Activated CD8-positive, alpha-beta memory T cell treated with anti-CD3 and anti-CD28 coated beads, Interleukin-2, amount 50 U/mL, for 48 hours (primary cell): Measurements from ENCODE around the gene DSCAM.
"Not testable (repeated sequence)": the region's sequence is repeated elsewhere in the genome, so short reads cannot be mapped to it uniquely, and the experiment has no call there.

Experiments used
- DNase-seq: peaks from one replicate; pipeline ENCODE4 v3.0.0-alpha.2; 2020

Gene DSCAM, protein sequence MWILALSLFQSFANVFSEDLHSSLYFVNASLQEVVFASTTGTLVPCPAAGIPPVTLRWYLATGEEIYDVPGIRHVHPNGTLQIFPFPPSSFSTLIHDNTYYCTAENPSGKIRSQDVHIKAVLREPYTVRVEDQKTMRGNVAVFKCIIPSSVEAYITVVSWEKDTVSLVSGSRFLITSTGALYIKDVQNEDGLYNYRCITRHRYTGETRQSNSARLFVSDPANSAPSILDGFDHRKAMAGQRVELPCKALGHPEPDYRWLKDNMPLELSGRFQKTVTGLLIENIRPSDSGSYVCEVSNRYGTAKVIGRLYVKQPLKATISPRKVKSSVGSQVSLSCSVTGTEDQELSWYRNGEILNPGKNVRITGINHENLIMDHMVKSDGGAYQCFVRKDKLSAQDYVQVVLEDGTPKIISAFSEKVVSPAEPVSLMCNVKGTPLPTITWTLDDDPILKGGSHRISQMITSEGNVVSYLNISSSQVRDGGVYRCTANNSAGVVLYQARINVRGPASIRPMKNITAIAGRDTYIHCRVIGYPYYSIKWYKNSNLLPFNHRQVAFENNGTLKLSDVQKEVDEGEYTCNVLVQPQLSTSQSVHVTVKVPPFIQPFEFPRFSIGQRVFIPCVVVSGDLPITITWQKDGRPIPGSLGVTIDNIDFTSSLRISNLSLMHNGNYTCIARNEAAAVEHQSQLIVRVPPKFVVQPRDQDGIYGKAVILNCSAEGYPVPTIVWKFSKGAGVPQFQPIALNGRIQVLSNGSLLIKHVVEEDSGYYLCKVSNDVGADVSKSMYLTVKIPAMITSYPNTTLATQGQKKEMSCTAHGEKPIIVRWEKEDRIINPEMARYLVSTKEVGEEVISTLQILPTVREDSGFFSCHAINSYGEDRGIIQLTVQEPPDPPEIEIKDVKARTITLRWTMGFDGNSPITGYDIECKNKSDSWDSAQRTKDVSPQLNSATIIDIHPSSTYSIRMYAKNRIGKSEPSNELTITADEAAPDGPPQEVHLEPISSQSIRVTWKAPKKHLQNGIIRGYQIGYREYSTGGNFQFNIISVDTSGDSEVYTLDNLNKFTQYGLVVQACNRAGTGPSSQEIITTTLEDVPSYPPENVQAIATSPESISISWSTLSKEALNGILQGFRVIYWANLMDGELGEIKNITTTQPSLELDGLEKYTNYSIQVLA (N-terminal part only)

DNA sequence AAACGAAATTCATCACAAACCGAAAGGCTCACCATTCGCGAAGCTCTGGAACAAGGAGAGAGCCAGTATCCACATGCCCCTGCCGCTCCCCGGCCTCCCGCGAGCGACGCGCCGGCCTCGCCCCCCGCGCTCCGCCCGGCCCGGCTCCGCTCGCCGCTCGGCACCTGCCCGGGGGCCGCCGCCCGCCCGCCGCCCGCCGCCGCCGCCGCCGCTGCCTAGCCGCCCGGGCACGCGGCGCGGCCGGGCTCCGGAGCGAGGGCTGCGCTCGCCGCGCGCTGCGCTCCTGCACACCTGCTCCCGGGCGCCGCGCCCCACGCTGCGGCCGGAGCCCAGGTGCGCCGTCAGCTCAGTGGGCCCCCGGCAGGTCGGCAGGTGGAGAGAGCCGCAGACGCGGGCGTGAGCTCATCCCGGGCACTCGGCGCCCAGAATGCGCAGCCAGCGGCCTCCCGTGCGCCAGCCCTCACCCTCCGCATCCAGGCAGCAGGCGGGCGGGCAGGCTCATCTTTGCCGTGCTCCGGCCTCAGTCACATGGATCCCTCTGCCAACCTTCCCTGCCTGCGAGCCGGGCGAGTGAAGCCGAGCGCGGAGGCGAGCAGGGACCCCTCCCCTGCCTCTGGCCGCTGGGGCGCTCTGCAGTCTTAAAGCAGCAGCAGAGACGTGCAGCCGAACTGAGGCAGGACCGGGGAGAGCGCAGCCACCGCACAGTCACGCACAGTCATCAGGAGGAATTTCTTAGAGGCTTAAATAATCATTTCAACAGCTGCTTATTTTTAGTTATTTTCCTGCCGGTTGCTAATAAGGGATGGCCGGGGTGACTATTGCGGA lies at the start of gene DSCAM:
Gene DSCAM, minus strand, starts transcription at position 572 of the 825 bp plus-strand sequence. Its CDS starts 497 bp downstream, at position 75.
- DNase-seq, result no peak

DNA sequence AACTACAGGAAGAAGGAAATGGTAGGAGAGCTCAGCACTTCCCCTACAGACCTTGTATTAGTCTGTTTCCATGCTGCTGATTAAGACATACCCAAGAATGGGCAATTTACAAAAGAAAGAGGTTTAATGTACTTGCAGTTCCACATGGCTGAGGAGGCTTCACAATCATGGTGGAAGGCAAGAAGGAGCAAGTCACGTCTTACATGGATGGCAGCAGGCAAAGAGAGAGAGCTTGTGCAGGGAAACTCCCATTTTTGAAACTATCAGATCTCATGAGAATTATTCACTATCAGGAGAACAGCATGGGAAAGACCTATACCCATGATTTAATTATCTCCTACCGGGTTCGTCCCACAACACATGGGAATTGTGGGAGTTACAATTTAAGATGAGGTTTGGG lies 48.7 kb upstream of the DSCAM start:
- not testable (repeated sequence) for DNase-seq

DNA sequence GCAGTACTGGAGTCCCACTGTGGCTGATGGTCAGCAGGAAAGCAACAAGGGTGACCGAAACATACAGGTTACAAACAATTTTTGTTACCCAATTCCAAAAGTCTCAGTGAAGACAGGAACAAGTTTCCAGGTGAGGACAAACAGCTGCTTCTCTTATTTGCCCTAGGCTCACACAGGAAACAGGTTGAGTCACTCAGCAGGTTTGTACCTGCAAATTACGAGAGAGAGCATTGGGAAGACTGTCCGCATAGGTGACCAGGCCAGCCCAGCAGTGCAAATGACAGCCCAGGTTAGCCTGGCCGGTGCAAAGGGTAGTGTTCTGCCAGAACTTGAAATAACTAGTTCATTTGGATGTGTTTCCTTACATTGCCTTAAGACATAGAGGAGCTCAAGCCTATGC lies 40.0 kb upstream of the DSCAM start:
- no peak for DNase-seq

DNA sequence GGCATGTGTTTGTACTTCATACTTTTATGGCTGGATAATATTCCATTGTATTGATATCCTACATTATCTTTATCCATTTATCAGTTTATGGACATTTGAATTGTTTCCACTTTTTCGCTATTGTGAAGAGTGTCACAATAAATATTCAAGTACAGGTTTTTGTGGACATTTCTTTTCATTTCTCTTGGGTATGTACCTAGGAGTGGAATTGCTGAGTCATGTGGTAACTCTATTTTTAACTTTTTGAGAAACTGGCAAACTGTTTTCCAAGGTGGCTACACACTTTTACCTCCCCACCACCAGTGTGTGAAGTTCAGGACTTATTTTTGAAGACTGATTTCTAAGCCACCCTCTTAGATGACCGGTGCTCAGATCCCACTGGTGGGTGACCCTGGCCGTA lies 39.0 kb upstream of the DSCAM start:
- DNase-seq, result no peak

DNA sequence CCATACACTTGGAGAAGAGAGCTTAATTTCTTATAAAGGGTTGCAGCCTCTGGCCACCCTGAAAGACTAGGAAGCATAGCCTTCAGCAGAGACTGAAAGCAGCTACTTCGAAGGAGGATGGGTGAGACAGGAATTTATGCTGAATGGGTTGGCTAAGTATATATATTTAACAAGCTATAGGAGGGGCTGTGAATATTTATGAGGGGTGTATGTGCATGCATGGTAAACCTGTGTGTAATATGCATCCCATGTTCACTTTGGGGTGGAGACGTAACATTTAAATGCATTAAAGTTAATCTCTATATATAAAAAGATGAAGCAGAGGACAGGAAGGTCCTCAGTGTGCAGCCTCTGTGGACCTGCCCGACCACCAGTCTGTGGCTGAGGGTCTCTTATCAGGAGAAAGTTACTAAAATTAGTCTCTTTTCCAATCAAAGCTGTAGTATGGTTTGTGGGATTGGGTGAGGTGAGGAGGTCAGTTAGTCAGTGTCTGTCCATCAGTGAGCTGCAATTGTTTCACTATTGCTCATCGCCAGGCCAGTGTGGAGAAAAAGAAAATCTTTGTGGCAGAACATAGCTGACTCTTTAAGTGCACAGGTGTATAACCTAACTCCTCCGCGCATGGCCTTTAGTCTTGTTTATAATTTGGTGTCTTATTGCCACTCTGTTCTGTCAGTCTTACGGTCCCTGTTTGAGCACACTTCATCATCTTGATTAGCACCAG lies 35.4 kb upstream of the DSCAM start:
- no peak for DNase-seq

DNA sequence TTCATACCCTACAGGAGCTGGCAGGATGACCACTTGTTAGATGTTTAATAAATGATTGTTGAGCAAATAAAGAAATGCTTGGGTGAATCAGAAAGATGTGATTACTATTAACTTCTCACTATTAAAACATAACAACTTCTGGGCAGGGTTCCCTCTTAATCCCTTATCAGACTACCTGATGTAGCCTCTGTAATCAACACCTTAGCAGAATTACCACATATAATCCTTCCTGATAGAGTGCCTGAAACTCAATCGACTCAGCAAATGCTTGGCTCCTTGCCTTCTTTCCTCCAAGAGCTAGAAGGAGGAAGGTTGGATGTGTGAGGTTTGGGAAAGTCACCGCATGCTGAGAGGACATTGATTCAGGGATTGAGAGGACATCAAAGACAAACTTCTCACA lies 34.8 kb upstream of the DSCAM start:
- DNase-seq, result no peak

DNA sequence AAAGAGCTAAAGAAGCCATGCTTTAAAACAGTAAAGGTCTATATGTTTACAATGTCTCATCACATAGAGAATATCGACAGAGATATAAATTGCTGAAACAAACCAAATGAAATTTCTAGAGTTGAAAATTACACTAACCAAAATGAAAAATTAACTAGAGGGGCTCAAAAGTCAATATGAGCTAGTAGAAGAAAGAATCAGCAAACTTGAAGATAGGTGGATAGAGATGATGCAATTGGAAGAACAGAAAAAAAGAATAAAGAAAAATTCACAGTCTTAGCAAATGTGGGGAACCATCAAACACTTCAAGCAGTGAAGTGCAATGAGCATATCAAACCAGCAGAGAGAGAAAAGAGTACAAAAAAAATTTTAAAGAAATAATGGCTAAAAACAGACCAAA lies 24.1 kb upstream of the DSCAM start:
- no peak for DNase-seq

DNA sequence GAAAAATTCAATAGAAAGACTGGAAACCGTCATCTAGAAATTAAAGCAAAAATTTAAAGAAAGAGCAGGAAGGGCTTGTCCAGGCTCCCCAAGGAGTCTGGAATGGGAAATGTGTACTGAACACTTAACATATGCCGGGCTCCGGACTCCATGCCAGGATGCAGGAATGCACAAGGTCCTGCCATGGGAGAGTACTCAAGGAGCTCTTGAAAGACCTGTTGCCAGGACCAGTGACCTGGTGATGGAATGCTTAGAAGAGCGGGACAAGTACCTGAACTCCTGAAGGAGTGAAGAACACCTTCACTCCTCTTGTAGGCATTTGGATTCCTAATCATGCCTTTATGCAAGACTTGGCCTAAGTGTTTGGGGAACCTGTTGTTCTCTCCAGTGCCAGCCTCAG lies 16.9 kb upstream of the DSCAM start:
- no peak for DNase-seq

DNA sequence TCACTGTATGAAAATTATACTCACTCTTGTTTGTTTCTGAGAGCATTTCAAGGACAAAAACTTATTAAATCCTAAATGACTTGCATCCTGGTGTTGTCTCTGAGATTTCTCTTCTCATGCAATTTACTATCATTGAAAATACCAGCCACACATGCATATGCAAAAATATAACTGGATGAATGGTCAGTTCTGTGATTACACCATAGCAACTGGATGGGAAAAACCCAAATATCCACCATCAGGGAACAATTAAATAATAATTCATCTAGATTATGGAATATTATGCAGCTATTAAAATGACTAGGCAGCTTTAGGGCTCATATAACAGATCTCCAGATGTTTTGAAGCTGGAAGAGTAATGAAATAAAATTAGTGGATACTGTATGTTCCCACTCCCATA lies 11.6 kb upstream of the DSCAM start:
- DNase-seq, result no peak

DNA sequence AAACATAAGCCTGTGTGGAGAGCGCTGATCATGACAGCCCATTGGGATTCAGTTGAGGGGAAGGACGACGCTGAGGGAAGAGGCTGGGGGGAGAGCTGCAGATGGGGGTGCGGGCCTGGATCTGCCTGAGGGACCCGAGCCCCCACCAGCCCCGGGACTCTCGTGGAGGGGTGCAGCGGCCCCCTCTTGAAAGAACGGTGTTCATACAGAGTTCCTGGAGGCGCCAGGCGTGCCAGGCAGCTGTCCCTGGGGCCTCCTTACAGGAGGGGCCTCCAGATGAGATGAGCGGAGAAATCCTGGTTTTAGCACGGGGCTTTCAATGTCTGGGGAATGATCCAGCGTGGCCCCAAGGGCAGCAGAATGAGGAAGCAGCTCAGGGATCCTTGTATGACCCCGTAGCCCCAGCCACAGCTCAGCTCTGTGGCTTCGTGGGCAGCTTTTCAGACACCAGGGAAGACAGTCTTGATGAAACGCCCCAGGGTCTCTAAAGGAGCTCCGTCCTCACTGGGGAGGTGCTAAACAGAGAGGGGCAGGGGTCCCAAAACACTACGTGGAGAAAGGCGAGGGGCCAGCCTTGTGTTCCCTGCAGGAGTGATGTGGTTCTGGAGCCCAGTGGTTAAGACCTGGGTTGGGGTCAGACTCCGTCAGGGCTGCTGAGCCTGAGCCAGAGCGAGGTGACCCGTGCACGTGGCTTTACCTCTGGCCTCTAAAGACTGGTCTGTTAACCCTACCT lies 7.2 kb upstream of the DSCAM start:
- DNase-seq, result no peak

DNA sequence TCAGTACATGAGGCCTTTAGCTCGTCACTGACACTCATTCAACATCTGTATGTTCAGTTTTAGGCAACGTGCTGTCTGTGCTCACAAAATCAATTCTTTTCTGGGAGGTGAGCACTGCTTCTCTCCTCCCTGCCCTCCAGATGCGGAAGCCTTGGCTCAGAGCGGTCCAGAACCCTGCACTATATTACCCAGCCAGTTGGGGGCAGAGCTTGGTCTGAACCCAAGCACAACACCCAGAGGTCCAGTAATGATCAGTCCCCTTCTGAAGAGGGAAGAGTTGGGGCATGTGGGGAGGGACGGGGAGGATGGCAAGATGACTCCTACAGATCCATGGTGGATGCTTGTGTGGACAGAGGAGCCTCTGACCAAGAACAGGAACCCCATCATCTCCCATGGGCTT lies 5.6 kb upstream of the DSCAM start:
- no peak for DNase-seq

DNA sequence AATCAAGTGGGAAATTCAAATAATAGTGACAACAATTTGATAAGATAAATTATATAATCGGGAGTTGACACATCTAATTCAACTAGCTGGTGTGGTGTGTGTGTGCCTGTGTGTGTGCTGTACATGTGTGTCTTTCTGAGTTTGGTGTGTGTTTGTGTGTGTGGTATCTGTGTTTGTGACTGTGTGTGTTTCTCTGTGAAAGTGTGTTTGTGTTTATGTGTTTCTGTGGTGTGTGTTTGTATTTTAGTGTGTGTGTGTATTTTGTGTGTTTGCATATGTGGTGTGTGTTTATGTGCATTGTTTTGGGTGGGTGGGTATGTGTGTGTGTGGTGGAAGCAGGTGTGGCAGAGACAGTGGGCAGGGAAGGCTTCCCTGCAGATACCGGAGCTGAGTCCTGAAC lies 4.8 kb upstream of the DSCAM start:
- DNase-seq, result no peak

DNA sequence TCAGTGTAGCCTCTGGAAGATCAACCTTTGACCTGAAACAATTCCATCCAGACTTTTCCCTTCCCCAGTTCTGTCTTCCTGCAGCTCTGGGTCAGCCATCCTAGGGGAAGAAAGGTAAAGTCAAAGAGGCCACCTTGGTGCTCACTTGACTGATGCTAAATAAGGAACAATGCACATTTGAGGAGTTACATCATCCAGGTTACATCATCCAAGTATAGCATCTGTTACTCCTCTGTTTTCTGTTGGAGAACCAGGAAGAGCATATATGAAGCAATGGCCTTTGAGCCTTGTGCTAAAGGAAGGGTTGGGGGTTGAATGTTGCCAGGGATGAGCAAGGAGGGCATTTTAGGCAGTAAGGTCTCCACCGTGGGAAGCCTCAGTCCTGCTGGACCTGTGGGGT lies 3.1 kb upstream of the DSCAM start:
- no peak for DNase-seq

DNA sequence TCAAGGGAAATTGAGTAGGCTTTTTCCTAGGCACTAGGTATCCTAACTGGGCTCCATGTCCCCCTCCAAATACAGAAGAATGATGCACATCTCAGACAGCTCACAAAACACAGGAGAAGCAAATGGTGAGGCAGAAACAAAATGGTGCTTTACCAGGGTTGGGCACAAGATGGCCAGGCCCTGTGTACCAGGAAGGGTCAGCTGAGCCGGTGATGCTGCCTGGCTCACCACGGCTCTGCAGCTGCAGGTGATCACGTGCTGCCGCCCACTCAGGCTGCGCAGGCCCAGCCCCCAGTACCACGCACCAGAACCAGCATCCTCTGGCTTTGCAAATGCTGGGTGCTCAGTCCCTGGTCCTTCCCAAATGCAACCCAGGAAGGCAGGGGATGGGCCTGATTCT lies 993 bp upstream of the DSCAM start:
- DNase-seq, result no peak

DNA sequence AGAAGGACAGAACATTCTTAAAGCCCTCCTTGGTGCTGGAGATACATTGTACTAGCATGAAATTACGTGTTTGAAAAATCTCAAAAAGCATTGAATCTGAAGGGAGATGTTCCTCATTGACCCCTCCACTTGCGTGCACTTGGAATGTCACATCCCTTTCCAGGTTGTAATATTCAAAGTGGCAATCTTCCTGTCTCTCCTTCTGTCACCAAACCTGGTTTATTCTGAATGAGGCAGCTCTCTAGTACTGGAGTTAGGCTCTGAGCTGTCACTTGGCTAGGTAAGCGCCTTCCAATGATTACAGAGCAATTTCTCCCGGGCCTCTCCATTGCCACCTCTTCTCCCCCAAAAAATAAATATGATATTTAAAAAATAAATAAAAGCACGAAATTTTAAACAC lies 855 bp downstream of the DSCAM start:
- no peak for DNase-seq

DNA sequence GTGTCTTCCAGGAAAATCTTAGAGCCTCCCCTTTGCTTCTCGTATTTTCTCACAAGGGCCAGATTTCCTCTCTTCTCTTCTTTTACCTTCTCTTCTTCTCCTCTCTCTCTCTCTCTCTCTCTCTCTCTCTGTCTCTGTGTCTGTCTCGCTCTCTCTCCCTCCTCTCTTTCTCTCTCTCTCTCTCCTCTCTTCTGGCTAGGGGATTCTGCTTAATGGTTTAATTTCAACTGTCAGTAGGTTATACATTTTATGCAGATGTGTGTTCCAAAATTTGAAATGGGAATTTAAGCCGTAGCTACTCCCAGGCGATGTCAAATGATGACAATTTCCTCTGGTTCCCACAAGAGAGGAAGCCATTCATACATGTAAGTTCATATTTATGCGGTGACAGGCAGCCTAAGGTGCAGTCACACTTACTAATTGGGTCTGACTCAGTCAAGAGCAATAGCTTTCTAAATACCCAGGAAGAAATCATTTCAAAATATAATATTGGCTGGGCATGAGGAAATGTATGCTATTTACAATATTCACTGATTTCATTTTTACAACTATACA lies 1.4 kb downstream of the DSCAM start:
- DNase-seq, result no peak

DNA sequence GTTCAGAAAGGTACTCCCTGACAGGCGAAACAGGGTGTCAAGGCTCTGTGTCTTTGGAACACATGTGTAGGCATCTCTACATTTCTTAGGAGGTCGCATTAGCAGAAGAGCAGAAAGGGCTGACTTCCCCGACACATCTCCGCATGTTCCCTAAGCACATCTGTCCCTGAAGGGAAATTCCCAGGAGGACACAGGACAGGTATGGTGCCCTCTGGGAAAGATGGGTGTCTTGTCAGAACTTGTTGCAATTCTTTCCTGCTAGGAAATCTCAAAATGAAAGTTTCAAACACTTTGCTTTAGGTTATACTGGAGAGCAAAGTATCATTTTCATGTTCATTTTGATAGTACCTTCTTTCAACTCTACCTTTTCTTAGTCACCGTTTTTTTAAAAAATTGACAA lies 2.0 kb downstream of the DSCAM start:
- no peak for DNase-seq

DNA sequence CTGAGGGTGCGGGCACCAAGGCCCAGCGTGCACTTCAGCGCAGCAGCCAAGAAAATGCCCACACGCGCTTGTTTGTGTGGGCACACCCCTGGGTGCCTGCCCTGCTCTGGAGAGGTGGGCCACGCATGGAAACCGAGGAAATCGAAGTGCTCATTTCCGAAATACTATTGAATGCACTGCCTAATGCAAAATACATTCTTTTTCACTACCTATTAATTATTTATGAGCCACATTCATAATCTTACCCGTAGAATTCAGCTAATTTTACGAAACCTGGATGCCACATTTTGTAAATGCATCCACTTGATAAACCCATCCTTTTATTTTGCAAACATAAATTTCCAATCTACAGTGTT lies 4.8 kb downstream of the DSCAM start:
- no peak for DNase-seq

DNA sequence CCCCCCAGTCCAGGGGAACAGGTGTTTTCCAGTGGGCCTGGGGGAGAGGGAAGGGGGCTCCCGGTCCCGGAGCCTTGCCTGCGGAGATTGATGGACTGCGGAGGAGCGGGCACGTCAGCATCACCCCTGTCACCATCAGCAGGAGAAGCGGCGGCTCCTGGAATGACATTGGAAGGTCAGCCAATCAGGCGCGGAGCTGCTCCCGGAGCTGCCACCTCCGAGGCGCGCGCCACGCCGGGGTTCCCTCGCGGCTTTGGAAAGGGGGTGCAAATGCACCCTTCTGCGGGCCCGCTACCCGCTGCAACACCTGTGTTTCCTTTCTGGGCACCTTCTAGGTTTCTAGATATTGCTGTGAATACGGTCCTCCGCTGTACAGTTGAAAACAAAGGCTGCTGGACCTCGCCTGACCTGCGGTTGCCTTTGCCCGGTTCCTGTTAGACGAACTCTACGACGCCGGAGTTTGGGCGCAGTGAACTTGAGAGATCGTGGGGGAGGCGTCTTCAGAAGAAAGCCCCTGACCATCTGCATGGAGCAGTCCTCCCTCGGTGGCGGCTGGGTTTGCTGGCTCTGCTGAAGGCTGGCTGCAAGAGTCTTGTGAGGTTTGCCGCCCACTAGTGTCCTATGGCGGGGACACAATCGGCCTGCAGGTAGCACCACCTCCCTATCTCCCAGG lies 5.3 kb downstream of the DSCAM start:
- DNase-seq, result no peak

DNA sequence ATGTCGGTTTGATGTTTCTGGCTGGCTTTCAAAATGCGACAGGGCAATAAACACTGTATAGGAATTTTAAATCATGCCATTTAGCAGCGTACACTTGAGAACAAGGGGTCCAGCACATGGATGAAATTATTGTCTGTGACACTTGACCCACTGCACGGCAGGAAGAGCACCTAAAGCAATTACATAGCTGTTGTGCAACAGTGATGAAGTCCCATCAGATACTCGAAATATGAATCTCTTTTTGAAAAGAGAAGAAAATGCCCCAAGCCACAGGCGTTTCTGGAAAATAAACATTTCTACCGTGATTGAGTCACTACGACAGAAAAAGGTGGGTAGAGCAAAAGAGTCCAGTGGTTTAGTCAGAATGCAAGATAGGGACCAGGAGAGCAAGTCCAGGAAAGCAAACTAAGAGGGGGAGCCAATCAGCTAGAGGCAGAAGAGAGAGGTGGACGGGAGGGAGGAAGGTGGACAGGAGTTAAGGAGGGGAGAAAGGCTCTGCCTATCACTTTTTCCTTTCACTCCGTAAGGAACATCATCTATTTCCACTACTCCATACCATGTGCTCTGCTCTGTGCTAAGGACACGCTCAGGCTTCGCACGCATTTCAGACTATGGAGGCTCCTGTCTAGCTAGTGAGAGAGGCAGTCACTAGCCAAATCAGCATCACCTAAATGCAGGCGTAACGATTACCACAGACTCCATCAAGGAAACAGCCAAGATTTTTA lies 6.4 kb downstream of the DSCAM start:
- DNase-seq, result no peak
